Measurements from ENCODE around the gene PPP1R37. TPM values are rescaled to one million over a fixed set of nuclear protein-coding genes. Genes with fewer than 3 reads are reported as not detected.

The PPP1R37 gene
- total RNA-seq, 4 donors from 2014 or later: 22.1 to 44.1 (median 33.5) TPM

Small RNA genes lying within 50 kb of the gene (small RNA-seq; reads per million reads assigned to genes)
- not detected for gene RNU6-611P

Other genes starting within 250 kb of the PPP1R37 start
- gene NECTIN2, start 246.9 kb upstream of the PPP1R37 start, total RNA-seq: 100 to 1,000 TPM in 1 of 4 donors, 10 to 100 TPM in 3; 63.2 to 126 (median 90.4) TPM
- 10 to 100 TPM; 30.8 to 75.9 (median 48.6) TPM for gene TOMM40, start 201.9 kb upstream of the PPP1R37 start, total RNA-seq
- gene APOE, start 187.4 kb upstream of the PPP1R37 start, total RNA-seq: 100 to 1,000 TPM; 126 to 316 (median 163) TPM
- 100 to 1,000 TPM in 1 of 4 donors, 10 to 100 TPM in 3; 17.2 to 213 (median 49.9) TPM for gene APOC1, start 178.6 kb upstream of the PPP1R37 start, total RNA-seq
- not detected for gene APOC4, start 150.9 kb upstream of the PPP1R37 start, total RNA-seq
- gene APOC2, start 147.1 kb upstream of the PPP1R37 start, total RNA-seq: 1 to 10 TPM in 1 of 4 donors, under 1 TPM in 1, not detected in 2; 0.90 to 2.0 TPM
- 10 to 100 TPM; 52.3 to 89.4 (median 74.5) TPM for gene CLPTM1, start 137.8 kb upstream of the PPP1R37 start, total RNA-seq
- gene RELB, start 91.7 kb upstream of the PPP1R37 start, total RNA-seq: 10 to 100 TPM in 2 of 4 donors, 1 to 10 TPM in 2; 4.2 to 14.9 (median 9.9) TPM
- gene CLASRP, start 54.1 kb upstream of the PPP1R37 start, total RNA-seq: 100 to 1,000 TPM in 2 of 4 donors, 10 to 100 TPM in 2; 72.8 to 109 (median 95.5) TPM
- gene ZNF296, start 16.7 kb upstream of the PPP1R37 start, total RNA-seq: 1 to 10 TPM in 3 of 4 donors, not detected in 1; 2.1 to 4.2 (median 2.1) TPM
- gene GEMIN7, start 13.9 kb upstream of the PPP1R37 start, total RNA-seq: 10 to 100 TPM in 3 of 4 donors, 1 to 10 TPM in 1; 8.8 to 30.3 (median 21.8) TPM
- 1 to 10 TPM in 1 of 4 donors, not detected in 3; 1.2 TPM for gene NKPD1, start 67.8 kb downstream of the PPP1R37 start, total RNA-seq
- 10 to 100 TPM; 13.5 to 52.9 (median 29.1) TPM for gene TRAPPC6A, start 85.1 kb downstream of the PPP1R37 start, total RNA-seq
- 10 to 100 TPM; 12.0 to 42.0 (median 23.7) TPM for gene BLOC1S3, start 85.6 kb downstream of the PPP1R37 start, total RNA-seq
- gene EXOC3L2, start 152.2 kb downstream of the PPP1R37 start, total RNA-seq: 1 to 10 TPM in 3 of 4 donors, under 1 TPM in 1; 0.63 to 3.7 (median 2.3) TPM
- gene MARK4, start 158.1 kb downstream of the PPP1R37 start, total RNA-seq: 10 to 100 TPM; 12.1 to 34.8 (median 25.9) TPM
- 1 to 10 TPM in 1 of 4 donors, under 1 TPM in 1, not detected in 2; 0.30 to 1.3 TPM for gene CKM, start 229.7 kb downstream of the PPP1R37 start, total RNA-seq
- gene KLC3, start 247.6 kb downstream of the PPP1R37 start, total RNA-seq: not detected

All from tibial nerve (tissue), 4 donors.